ENCODE measurements around the gene ARIH2. TPM values are rescaled to one million over a fixed set of nuclear protein-coding genes. Genes with fewer than 3 reads are reported as not detected.

ARIH2 gene
- total and polyA plus RNA-seq, 2 donors (not counting 3 experiments of a cell fraction or from before 2014, with no cell fraction given), result 59.7 to 85.5 TPM

- Histone ChIP-seq H3K9me1 (replicated peaks; ENCODE audit: control insufficient read depth, extremely low read depth, insufficient read depth, low read length) (no peaks in the 10 kb centered on the region), H3K27me3 (ENCODE audit: control insufficient read depth in 2 of 2, insufficient read depth in 2 of 2, low read length in 2 of 2) (no peaks in the 10 kb centered on the region), H3K9me3 (replicated peaks; ENCODE audit: control insufficient read depth, insufficient read depth, low read length) (no peaks in the 10 kb centered on the region), H3K27ac (ENCODE audit: insufficient read depth, low read depth, low read length) (no peak overlapping the region), H3K4me2 (ENCODE audit: insufficient read depth, low read length) (no peak overlapping the region), H3K4me1 (ENCODE audit: control insufficient read depth, extremely low read depth, insufficient read depth, low read length) (no peaks in the 10 kb centered on the region), H3K4me3 (replicated peaks in 1 of 3; ENCODE audit: insufficient read depth in 1 of 3, low read depth in 1 of 3, low read length in 3 of 3) (no peak overlapping the region), H4K20me1 (replicated peaks; ENCODE audit: control insufficient read depth, extremely low read depth, insufficient read depth, low read length) (no peaks in the 10 kb centered on the region), H3K9ac (replicated peaks; ENCODE audit: extremely low read depth, insufficient read depth, low read length) (no peak overlapping the region), H3K79me2 (ENCODE audit: control insufficient read depth, insufficient read depth, low read length) (peaks cover 3% of the 10 kb centered on the region), H3K36me3 (ENCODE audit: control insufficient read depth in 2 of 2, extremely low read depth in 1 of 2, insufficient read depth in 2 of 2, low read length in 2 of 2) (peaks cover 9 to 11% of the 10 kb centered on the region in 2 experiments), H2AFZ (ENCODE audit: low read depth, low read length) (no peak overlapping the region)
- BruUV-seq (replicated peaks), result no TSS peak
- dilution Hi-C loops (cut with MboI; ENCODE audit: extremely low pct_ligation_motif_present, low sequenced_read_pairs) (no loop called here), intact Hi-C loops (cut with micrococcal nuclease) (no loop called here)
- TF ChIP-seq FOS (IDR thresholded peaks at IDR 0.05; ENCODE audit: borderline replicate concordance, insufficient read depth, low read length) (no peak), POLR2AphosphoS5 (IDR thresholded peaks at IDR 0.05; ENCODE audit: insufficient read depth, low read depth, low read length) (no peak), GATA2 (IDR thresholded peaks at IDR 0.05; ENCODE audit: insufficient read depth, insufficient read length, low read depth, low read length) (no peak), MYC (IDR thresholded peaks at IDR 0.05; ENCODE audit: low read depth, low read length) (no peak), EZH2 (IDR thresholded peaks at IDR 0.05; ENCODE audit: borderline replicate concordance, low read depth, low read length, severe bottlenecking) (no peak), POLR2A (IDR thresholded peaks at IDR 0.05; ENCODE audit: low read depth, low read length) (no peak), CTCF (IDR thresholded peaks at IDR 0.05; ENCODE audit: extremely low read depth in 1 of 2, insufficient read depth in 1 of 2, low read depth in 1 of 2, low read length in 2 of 2) (no peak), MAX (IDR thresholded peaks at IDR 0.05; ENCODE audit: insufficient read depth, insufficient read length) (no peak), JUN (IDR thresholded peaks at IDR 0.05; ENCODE audit: borderline replicate concordance, insufficient read depth, insufficient read length, low read depth) (no peak)
- FAIRE-seq, result no peak
- ChIA-PET CTCF (no interaction called here), POLR2A (no interaction called here)
- DNase-seq (ENCODE audit: low read depth, low spot score), result no peak
Observed at GRCh38 chr3:48962340-48962739, 43.7 kb downstream of the ARIH2 start.

Data from endothelial cell of umbilical vein (primary cell).